Fibroblast of skin of right biceps (primary cell): ENCODE measurements around the gene TNS4.

Experiments
- DNase-seq: peaks from one replicate; pipeline ENCODE4 v3.0.0-alpha.2; 2013

Gene TNS4

DNA sequence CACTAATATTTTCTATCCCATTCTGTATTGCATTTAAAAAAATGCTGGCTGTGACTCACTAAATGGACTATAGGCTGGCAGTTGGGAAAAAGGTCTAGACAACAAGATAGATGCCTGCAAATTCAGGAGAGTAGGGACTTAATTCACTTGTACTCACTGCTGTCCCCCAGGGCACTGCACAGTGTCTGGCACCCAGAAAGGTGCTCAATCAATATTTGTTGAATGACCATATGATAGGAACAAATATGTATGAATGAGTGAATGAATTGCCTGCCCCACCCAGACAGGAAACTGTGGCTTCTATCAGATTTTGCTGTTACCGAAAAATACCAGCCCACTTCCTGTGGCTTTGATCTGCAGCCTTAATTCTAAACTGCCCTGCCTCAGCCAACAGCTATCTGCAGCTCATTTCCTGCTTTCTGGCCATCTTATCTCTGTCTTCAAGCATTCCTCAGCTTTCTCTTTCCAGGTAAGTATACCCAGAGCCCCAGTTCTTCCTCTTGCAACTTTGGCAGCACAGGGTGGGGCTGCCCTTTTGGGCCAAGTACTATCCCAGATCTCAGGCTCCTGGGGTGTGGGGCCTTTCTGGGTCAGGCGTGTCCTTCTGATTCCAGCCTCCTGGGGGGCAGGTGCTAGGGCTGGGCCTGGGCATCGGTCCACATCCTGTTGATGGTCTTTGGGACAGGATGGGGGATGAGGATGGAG lies 15.3 kb upstream of the TNS4 start:
- DNase-seq = peak; percentile 62

DNA sequence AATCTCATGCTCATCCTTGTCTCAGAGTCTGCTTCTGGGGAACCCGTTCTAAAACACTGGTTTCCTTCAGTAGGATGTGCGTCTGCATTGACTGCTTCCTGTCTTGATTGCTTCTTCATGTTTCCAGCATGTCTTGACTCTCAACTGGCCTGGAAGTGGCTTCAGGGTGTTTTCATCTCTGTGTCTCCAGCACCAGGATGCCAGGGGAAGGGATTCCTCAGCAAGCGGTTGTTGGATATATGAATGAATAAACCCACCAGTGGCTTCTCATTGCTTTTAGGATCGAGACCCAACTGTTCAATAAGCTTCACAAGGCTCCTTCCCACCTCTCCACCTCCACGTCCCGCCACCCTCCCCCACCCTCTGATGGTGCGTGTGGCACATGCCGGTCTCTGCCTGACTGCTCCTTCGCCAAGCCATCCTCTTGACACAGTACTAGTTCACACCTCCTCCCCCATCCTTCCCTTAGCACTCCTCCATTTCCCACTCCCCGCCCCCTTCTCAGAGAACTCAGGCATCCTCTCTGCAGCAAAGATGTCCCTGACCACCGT lies 14.1 kb upstream of the TNS4 start:
- DNase-seq = no peak

DNA sequence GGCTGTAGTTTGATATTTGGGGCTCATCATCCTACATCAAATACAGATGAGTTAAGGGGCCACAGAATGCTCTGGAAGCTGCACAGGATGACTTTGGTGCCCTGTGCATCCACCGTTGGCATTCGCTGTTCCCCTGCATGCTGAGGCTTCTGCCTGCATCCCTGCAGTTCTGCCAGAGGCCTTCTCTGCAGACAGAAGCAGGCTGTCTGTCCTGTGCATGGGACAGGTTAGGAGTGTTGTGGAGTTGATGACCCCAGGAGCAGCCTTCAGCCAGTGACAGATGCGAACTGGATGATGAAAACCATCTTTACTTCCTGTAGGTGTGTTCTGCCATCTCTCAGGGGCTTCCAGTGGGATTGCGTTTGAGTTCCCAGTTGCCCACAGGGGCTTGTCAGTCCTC lies 13.6 kb upstream of the TNS4 start:
- DNase-seq = no peak

DNA sequence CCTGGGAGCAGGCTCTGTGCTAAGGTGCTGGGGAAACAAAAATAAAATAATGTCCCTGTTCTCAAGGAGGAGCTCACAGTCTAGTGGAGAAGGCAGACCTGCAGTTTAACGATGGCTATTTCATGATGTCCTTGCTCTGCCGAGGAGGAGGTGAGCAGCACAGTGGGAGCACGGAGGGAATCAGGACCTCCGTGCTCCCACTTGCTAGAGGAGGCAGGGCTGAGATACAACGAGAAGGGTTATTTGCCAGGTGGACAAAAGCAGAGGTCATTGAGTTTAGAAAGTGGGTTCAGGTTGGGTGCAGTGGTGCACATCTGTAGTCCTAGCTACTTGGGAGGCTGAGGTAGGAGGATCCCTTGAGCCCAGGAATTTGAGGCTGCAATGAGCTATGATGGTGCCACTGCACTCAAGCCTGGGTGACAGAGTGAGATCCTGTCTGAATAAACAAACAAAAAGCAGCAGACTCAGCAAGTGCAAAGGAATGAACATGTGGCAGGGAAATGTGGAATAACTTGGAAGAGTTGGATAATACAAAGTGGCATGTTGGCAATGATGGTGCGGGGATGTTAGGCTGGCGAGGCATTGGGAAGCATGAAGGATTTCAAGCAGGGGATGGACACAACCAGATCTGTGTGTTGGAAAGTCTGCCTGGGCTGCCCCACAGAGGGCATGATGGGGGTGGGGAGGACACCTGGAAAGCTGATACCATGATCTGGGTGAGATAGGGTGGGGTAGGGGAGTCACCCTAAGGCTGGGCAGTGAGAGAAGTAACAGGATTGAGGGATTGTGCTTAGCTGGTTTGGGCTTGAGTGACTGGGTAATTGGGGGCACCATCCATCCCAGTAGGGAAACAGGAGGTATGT lies 12.8 kb upstream of the TNS4 start:
- no peak for DNase-seq

DNA sequence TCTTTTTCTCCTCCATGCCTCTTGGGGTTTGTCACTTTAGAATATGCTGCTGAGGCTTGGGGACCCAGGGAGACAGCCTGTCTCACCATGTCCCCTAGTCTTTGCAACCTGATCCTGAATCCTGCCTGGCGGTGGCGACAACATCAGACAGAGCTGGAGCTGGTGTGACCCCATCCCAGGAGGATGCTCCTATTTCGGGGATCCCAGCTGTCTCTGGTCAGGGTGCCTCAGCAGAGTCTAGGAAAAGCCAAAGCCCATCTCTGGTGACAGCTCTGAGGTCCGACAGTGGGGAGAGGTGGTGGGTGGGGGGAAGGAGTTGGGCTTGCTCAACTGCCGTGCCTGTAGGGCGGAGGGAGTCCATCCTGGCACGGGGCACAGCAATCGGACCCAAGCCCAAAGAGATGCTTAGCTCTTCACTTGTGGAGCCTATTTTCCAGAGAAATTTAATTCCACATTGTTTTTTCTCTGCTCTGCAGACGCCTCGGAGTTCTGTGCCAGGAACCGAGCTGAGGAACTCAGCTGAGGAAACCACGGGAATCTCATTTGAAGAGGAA lies 10.3 kb upstream of the TNS4 start:
- DNase-seq = no peak

- DNase-seq = no peak
Observed at GRCh38 chr17:40511136-40511535, 9.7 kb upstream of the TNS4 start.

DNA sequence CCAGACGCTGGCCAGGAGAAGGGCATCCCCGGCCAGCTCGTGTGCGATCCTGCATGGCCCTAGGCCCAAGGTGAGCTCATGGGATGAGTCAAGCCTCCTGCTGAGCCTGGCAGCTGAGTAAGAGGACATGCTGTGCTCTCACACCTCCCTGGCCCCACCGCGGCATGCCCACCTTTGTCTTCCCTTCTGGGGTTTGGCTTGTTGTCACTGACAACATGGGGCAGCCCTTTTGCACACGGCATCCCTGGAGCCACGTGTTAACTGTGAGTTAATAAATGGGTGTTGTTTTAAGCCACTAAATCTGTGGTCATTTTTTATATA lies 8.9 kb upstream of the TNS4 start:
- peak; percentile 61 for DNase-seq

DNA sequence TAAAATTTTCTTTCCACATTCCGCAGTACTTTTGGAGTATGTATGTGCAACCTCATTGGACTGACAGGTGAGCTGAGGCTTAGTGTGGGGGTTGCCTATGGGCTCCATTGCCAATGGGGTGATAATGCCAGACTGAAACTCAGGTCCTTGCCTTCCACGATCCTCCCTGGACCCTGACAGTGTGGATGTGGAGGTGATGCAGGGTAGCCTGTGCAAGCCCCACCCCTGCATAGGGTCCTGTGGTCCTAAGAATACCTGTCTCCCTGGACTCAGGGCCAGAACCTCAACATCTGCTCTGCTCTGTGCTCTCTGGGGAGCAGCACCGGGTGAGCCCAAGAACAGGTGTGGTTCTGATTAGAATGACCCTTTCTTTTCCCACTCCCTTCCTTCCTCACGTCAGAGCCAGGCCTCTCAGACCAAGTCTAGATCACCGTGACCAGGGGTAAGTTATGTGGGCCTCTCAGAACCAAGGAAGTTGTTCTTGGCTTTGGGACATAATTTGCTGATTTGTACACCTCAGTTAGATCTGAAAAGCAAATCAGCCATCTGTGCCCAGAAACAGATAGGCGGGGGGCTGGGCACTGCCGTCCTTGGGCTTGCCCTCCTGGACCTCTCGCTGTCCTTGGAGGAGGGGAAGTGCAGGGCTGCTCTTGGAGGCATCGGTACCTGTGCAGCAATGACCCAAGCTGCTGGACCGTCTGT lies 8.4 kb upstream of the TNS4 start:
- DNase-seq = no peak

DNA sequence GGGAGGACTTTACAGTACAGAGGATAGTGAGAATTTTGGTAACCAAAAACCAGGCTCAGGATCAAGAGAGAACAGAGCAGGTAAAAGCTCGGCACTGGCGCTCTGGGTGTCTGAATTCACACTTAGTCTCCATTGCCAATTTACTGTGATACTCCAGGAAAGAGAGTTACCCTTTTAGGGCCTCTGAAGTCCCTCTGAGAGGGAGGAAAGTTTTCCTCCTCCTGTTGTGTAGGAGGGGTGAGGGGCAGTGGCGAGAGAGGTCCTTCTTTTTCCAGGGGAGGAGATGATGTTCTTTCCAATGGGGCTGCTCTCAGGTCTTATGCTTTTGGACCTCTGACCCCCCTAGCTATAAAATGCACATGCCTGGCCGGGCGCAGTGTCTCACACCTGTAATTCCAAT lies 5.4 kb upstream of the TNS4 start:
- DNase-seq = no peak

DNA sequence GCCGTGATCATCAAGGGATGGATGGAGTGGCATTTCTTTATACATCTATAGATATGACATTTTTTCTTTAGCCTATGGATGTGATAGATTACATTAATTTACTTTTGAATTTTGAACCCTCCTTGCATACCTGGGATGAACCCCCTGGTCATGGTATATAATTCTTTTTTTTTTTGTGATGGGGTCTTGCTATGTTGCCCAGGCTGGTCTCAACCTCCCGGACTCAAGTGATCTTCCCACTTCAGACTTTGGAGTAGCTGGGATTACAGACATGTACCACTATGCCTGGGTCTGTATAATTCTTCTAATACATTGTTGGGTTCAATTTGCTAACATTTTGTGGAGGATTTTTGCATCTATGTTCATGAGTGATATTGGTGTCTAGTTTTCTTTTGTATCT lies 1.7 kb upstream of the TNS4 start:
- no peak for DNase-seq

DNA sequence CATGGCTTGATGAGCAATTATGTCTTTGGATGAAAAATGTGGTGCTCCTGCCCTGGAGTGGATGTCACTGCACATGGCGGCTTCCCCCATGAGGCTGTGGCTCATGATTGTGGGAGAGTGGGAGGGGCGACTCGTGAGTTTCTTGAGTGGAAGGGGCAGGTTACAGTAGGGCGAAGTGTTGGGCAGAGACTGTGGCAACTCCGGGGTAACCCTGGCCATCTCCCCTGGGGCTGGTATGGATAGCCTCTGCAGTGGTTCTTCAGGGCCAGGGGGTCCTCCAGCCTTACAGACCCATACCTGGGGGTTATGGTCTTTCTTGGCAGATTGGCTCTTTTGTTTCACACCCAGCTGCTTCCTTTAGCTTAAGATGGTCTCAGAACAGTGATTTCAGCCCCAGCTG lies 1.3 kb upstream of the TNS4 start:
- no peak for DNase-seq

- DNase-seq = no peak
Observed at GRCh38 chr17:40500709-40501108, 714 bp downstream of the TNS4 start.

DNA sequence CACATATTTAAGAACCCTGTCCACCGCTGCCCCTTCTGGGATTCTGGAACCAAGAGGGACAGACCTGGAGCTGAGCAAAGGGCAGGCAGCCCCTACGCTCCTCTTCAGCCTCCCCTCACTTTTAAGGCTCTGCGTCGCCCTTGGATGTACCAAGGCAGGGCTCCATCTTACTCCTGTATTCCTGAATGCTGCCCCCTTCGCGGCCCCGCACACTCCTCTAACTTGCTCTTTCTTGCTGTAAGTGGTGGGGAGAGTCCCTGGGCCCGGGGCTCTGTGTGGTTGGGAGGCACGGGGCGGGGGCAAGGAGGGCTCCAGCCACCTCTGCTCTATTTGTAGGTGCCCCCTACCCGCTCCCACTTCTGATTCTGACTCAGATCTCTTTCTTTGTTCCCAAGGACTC lies 1.2 kb downstream of the TNS4 start:
- no peak for DNase-seq

- peak; percentile 69 for DNase-seq
Observed at GRCh38 chr17:40499551-40500189, 1.8 kb downstream of the TNS4 start.

DNA sequence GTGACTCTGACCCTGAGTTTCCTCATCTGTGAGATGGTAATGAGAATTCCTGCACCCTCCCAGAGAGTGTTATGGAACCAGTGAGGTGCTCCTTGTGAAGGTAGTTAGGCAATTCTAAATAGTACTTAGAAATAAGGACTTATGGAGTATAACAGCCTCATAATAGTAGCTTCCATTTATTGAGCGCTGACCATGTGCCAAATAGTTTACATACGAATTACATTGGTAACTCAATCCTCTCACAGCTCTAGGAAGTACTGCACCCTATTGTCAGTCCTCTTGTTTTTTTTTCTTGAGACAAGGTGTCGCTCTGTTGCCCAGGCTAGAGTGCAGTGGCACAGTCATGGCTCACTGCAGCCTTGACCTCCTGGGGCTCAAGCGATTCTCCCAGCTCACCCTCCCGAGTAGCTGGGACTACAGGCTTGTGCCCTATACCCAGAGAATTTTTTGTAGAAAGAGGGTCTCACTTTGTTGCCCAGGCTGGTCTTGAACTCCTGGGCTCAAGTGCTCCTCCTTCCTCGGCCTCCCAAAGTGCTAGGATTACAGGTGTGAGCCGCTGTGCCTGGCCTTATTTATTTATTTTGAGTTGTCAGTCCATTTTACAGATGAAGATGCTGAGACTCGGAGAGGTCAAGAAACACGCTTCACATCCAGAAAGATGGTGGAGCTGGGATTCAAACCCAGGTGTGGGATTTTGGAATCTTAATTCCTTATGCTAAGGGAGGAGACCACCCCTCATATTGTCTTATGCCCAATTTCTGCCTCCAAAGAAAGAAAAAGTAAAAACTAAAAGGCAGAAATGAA lies 2.9 kb downstream of the TNS4 start:
- peak; percentile 23 for DNase-seq

DNA sequence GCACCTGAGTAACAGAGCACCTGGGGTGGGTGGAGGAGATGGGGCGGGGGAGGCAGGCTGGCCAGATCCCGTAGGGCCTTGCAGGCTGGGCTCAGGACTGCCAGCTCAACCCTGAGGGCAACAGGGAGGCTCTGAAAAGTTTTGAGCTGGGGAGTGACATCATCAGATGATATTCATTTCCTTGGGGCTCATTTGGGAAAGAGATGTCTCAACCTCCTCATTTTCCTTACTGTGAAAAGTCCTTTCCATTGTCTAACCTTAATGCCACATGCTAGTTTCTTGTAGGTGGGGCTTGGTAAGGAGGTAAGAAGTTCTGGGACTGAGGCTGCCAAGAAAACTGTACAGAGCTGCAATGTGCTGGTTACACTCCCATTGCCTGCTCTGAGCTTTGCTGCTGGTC lies 3.7 kb downstream of the TNS4 start:
- DNase-seq = peak; percentile 36

- DNase-seq = no peak
Observed at GRCh38 chr17:40496634-40497420, 4.6 kb downstream of the TNS4 start.

- no peak for DNase-seq
Observed at GRCh38 chr17:40496170-40496569, 5.3 kb downstream of the TNS4 start.

DNA sequence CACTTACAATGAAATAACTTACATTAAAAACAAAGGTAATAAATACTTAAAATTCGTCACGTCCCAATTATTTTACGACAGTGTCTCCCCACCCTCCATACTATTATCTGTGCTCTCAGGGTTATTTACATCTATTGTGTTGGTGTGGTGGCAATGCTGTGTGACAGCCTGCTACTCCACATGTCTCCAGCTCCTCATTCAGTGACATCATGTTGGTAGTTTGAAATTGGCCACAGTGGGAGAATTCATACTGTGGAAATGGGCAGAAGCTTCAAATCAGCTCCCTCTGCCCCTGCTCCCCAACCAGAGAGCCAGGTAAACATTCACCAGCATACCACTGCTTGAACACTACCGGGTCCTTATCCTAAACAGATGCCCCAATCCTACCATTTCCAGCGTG lies 6.3 kb downstream of the TNS4 start:
- DNase-seq = no peak

DNA sequence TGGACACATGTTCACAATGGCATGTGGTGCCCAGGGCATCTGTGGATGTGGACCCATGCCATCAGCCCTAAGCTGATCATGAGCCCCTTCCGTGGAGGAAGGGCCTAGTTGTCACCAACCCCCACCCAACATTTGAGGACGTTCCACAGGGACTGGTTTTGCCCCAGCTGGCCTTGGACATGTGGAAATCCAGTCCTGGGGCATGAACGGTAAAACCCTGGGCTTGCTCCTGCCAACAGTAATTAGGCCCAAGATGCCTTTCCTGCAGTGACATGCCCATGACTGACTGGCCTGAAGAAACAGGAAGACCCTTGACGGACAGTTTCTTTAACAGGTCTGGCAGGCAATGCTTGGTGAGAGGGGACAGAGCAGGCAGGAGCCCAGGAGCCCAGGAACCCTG lies 7.7 kb downstream of the TNS4 start:
- DNase-seq = no peak

DNA sequence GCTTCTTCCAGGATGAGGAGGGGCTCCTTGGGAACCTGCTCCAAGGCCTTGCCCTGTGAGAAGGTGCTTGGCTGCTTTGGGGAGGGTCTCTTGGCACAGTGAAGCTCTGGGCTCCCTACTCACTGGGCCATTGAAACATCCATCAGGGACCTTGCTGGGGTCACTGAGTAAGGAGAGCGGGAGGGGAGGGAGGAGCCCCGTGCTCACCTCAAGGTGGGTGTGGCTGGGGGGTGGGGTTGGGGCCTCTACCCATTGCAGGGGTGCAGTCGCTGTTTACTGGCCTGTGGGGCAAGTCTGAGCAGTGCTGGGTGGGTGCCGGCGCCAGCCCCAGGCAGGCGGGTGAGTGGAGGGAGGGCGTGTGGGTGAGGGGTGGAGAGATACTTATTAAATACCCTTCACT lies 9.9 kb downstream of the TNS4 start:
- no peak for DNase-seq
